Endothelial cell (in vitro differentiated cells): ENCODE measurements around the gene SLC44A3. TPM values are rescaled to one million over a fixed set of nuclear protein-coding genes. Genes with fewer than 3 reads are reported as not detected.

Experiments used
- DNase-seq: peaks from one replicate; pipeline ENCODE4 v3.0.0; 2021; ENCODE audit warnings: low spot score
- H3K27ac Mint-ChIP-seq: one replicate; pipeline ENCODE4 v1.8.0; 2021; ENCODE audit warnings: mixed read lengths, inconsistent platforms; ENCODE audit not compliant: unreplicated experiment
- H3K27me3 Mint-ChIP-seq: one replicate; pipeline ENCODE4 v1.8.0; 2021; ENCODE audit warnings: mild to moderate bottlenecking, moderate library complexity, mixed read lengths, inconsistent platforms; ENCODE audit not compliant: unreplicated experiment
- H3K36me3 Mint-ChIP-seq: one replicate; pipeline ENCODE4 v1.8.0; 2021; ENCODE audit warnings: mild to moderate bottlenecking, low read depth, mixed read lengths, inconsistent platforms; ENCODE audit not compliant: unreplicated experiment
- H3K4me1 Mint-ChIP-seq: one replicate; pipeline ENCODE4 v1.8.0; 2021; ENCODE audit warnings: mild to moderate bottlenecking, mixed read lengths, inconsistent platforms; ENCODE audit not compliant: unreplicated experiment
- H3K4me3 Mint-ChIP-seq: one replicate; pipeline ENCODE4 v1.8.0; 2021; ENCODE audit warnings: mild to moderate bottlenecking, mixed read lengths, inconsistent platforms; ENCODE audit not compliant: unreplicated experiment
- H3K9me3 Mint-ChIP-seq: one replicate; pipeline ENCODE4 v1.8.0; 2021; ENCODE audit warnings: mixed read lengths, inconsistent platforms; ENCODE audit not compliant: unreplicated experiment
- total RNA-seq: library from RNA; stranded (reverse); fragmentation: NEBNext Ultra II Directional; extraction: Animal tissue kit (Norgen Biotek cat#: 25700); gene quantifications from one replicate; pipeline ENCODE4 v1.2.1, GENCODE V29; 2021; ENCODE audit not compliant: unreplicated experiment
- TF ChIP-seq, protein P1 (sequence below): fragments of 200-600 bp; sonication (generic); IDR thresholded peaks from one replicate; pipeline ENCODE4 v1.5.0; 2021; ENCODE audit warnings: antibody characterized with exemption; ENCODE audit not compliant: unreplicated experiment

SLC44A3 gene
- total RNA-seq, 1 donor from 2014 or later: 2.7 TPM

GRCh38 chr1:94821636-94822305 is 1.6 kb downstream of the SLC44A3 start:
- Mint-ChIP-seq H3K4me3 (no peak overlapping the region), H3K36me3 (no peaks in the 10 kb centered on the region), H3K27ac (no peak overlapping the region), H3K4me1 (peaks cover 3% of the 10 kb centered on the region), H3K9me3 (no peaks in the 10 kb centered on the region), H3K27me3 (no peaks in the 10 kb centered on the region)
- no peak for DNase-seq
- TF ChIP-seq, protein P1, sequence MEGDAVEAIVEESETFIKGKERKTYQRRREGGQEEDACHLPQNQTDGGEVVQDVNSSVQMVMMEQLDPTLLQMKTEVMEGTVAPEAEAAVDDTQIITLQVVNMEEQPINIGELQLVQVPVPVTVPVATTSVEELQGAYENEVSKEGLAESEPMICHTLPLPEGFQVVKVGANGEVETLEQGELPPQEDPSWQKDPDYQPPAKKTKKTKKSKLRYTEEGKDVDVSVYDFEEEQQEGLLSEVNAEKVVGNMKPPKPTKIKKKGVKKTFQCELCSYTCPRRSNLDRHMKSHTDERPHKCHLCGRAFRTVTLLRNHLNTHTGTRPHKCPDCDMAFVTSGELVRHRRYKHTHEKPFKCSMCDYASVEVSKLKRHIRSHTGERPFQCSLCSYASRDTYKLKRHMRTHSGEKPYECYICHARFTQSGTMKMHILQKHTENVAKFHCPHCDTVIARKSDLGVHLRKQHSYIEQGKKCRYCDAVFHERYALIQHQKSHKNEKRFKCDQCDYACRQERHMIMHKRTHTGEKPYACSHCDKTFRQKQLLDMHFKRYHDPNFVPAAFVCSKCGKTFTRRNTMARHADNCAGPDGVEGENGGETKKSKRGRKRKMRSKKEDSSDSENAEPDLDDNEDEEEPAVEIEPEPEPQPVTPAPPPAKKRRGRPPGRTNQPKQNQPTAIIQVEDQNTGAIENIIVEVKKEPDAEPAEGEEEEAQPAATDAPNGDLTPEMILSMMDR: no peak

DNA sequence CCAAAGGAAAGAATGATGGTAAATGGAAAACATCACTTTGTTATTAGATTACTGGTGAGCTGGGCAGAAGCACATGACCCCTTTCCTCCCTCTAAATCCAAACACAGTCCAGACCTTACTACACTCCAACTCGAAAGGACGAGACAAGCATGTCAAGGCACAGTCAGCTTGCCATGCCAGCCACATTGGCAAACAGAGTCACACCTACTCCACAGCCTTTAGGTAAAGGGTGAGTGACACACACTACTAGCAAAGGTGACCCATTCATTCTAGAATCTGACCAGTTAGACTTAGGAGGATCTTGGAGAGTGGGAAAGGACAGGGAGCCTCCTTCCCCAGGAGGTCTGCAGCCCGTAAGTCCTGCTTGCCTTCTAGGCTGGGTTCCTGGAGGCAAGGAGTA is 3.0 kb downstream of the SLC44A3 start:
- Mint-ChIP-seq H3K36me3 (no peaks in the 10 kb centered on the region), H3K4me1 (peaks cover 3% of the 10 kb centered on the region), H3K27me3 (no peaks in the 10 kb centered on the region), H3K27ac (no peak overlapping the region), H3K4me3 (no peak overlapping the region), H3K9me3 (no peaks in the 10 kb centered on the region)
- no peak for DNase-seq
- TF ChIP-seq, protein P1: no peak

GRCh38 chr1:94825936-94826335 is 5.8 kb downstream of the SLC44A3 start:
- Mint-ChIP-seq H3K27ac (no peak overlapping the region), H3K36me3 (no peaks in the 10 kb centered on the region), H3K9me3 (no peaks in the 10 kb centered on the region), H3K27me3 (no peaks in the 10 kb centered on the region), H3K4me3 (no peak overlapping the region), H3K4me1 (no peaks in the 10 kb centered on the region)
- DNase-seq: no peak
- TF ChIP-seq, protein P1: no peak

- H3K27me3 Mint-ChIP-seq: no peaks in the 10 kb centered on the region
- TF ChIP-seq, protein P1: no peak
- no peaks in the 10 kb centered on the region for H3K9me3 Mint-ChIP-seq
- H3K4me1 Mint-ChIP-seq: no peaks in the 10 kb centered on the region
- no peak overlapping the region for H3K27ac Mint-ChIP-seq
- no peak overlapping the region for H3K4me3 Mint-ChIP-seq
- no peaks in the 10 kb centered on the region for H3K36me3 Mint-ChIP-seq
- DNase-seq: no peak
Measured at GRCh38 chr1:94827434-94827833, 7.3 kb downstream of the SLC44A3 start.

GRCh38 chr1:94828251-94828650 is 8.1 kb downstream of the SLC44A3 start:
- no peak overlapping the region for H3K4me3 Mint-ChIP-seq
- no peaks in the 10 kb centered on the region for H3K9me3 Mint-ChIP-seq
- no peak overlapping the region for H3K27ac Mint-ChIP-seq
- DNase-seq: no peak
- H3K27me3 Mint-ChIP-seq: peaks cover 1% of the 10 kb centered on the region
- TF ChIP-seq, protein P1: no peak
- H3K4me1 Mint-ChIP-seq: no peaks in the 10 kb centered on the region
- no peaks in the 10 kb centered on the region for H3K36me3 Mint-ChIP-seq
